Adrenal gland (tissue), 12 donors: ENCODE results near the gene POFUT1. TPM values are rescaled to one million over a fixed set of nuclear protein-coding genes. Genes with fewer than 3 reads are reported as not detected.

Source experiments
- DNase-seq, 7 donors: peaks; one replicate each; pipeline ENCODE4 v3.0.0-alpha.2; 2019 to 2020
- H3K27ac ChIP-seq, 5 donors: fragments of 200-600 bp; sonication (generic) in 4 of 5; 1 replicate in 3 of 5; 2 replicates in 2 of 5; pipeline versions ENCODE4 v1.5.1 to v1.8.0; 2016 to 2020; ENCODE audit warnings: mild to moderate bottlenecking in 1 of 5
- H3K27me3 ChIP-seq: fragments of 200-600 bp; 2 replicates; pipeline ENCODE4 v1.8.0; 2021
- H3K36me3 ChIP-seq, 2 donors: fragments of 200-600 bp; replicated peaks in 1 of 2; 1 replicate in 1 of 2; 2 replicates in 1 of 2; pipeline versions ENCODE4 v1.5.1 to v1.8.0; 2018 to 2022
- H3K4me1 ChIP-seq, 2 donors: fragments of 200-600 bp; replicated peaks in 1 of 2; 1 replicate in 1 of 2; 2 replicates in 1 of 2; pipeline versions ENCODE4 v1.5.1 to v1.8.0; 2018 to 2021
- H3K4me3 ChIP-seq, 4 donors: fragments of 200-600 bp; sonication (generic) in 3 of 4; one replicate each; pipeline ENCODE4 v1.5.1; 2016 to 2018
- H3K9me3 ChIP-seq, 3 donors: fragments of 200-600 bp; sonication (generic) in 1 of 3; replicated peaks in 1 of 3; 1 replicate in 2 of 3; 2 replicates in 1 of 3; pipeline versions ENCODE4 v1.5.1 to v1.8.0; 2016 to 2021
- POLR2A ChIP-seq, 2 donors: fragments of 450-650 bp; IDR thresholded peaks; one replicate each; pipeline ENCODE4 v1.6.1; 2017; ENCODE audit warnings: antibody characterized with exemption in 2 of 2, mild to moderate bottlenecking in 2 of 2, moderate library complexity in 1 of 2
- WGBS, 4 donors: extraction: QIAGEN DNeasy Blood & Tissue Kit in 2 of 4; methylation state at CpG; one replicate each; pipeline versions ENCODE4 v1.1.5 to v1.1.7; 2013 to 2017; 5-methylcytosine and 5-hydroxymethylcytosine counted together
- intact Hi-C, 2 donors: fragments of 100-400 bp; cut with DNase I; formaldehyde crosslinking; loops; one replicate each; pipeline versions ENCODE4 v1.14.1 to v1.15.0; 2022 to 2023
- microRNA counts, 2 donors: library from miRNA; unstranded; fragments of <30 nt; microRNA quantifications; one replicate each; lab custom pipeline; 2016
- polyA plus RNA-seq, 3 donors: library from polyadenylated mRNA; stranded (reverse); fragments of 200-250 nt in 2 of 3; fragments of 350-450 nt in 1 of 3; fragmentation: Illumina TruSeq in 1 of 3; extraction: RNeasy Lipid Tissue Mini Kit (QIAGEN cat#74804) in 1 of 3; gene quantifications; one replicate each; pipeline ENCODE4 v1.2.3, GENCODE V29; 2013 to 2014
- total RNA-seq, 9 donors: library from RNA; depleted of rRNA in 4 of 9; stranded (reverse); fragments of >200 nt in 4 of 9; fragments of 120-200 nt in 1 of 9; fragmentation: NEBNext Ultra II Directional in 1 of 9; extraction: Animal tissue kit (Norgen Biotek cat#: 25700) in 1 of 9; gene quantifications; one replicate each; pipeline versions ENCODE4 v1.1.0 to v1.2.4, GENCODE V29; 2013 to 2023
- TF ChIP-seq, protein P1 (sequence below), 6 experiments: fragments of 450-650 bp in 4 of 6; fragments of 200-600 bp in 2 of 6; sonication (generic) in 1 of 6; IDR thresholded peaks; 1 replicate in 5 of 6; 2 replicates in 1 of 6; pipeline versions ENCODE4 v1.5.1 to v1.8.0; 2016 to 2021; ENCODE audit warnings: antibody characterized with exemption in 6 of 6, mild to moderate bottlenecking in 2 of 6, moderate library complexity in 1 of 6
- donor health status: healthy with polysubstance abuse.
- donor health status: Bipolar disorder and iron deficiency.
- donor health status: DM: yes; HTN: yes; CAD: no.
- donor health status: DM: no; HTN: no; CAD: no.
- donor health status: DM: no; HTN: no; CAD: no.
- donor health status: DM: yes; HTN: yes; CAD: no.

The POFUT1 gene
- total and polyA plus RNA-seq, 12 donors, result 8.5 to 45.5 (median 27.7) TPM

DNA sequence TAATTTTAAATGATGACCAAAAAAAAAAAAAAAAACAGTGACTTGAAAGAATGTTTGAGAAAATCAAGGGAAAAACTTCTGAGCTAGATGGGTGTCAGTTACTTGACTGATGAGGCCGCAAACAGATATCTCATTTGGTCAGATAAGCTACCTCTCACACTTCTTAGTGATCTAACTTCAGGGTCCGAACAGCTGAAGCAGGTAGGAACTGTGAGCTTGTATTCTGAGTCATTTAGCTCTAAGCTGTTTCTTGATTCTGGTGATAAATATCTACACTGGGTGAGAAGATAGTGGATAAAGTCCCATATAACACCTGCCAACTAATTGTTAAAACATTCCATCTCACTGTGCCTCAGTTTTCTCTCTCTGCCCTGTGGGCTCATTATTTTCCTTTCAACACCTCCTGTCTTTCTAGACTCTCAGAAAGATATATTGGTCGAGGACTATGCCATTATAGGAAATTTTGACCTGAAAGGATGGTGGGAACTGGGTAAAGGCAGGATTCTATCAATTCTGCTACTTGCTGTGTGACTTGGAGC is 77.5 kb downstream of the POFUT1 start:
- H3K27ac ChIP-seq, result peak overlapping the region in 1 of 5 donors; percentile 6
- H3K9me3 ChIP-seq, result no peaks in the 10 kb centered on the region
- 59 to 88% (median 69%) methylated on average over 3 of the region's 3 CpGs for WGBS, 4 donors
- DNase-seq, result no peak
- H3K4me3 ChIP-seq, result no peak overlapping the region
- H3K4me1 ChIP-seq, result peaks cover 9 to 24% of the 10 kb centered on the region in 2 donors
- no peaks in the 10 kb centered on the region for H3K36me3 ChIP-seq
- TF ChIP-seq, protein P1, sequence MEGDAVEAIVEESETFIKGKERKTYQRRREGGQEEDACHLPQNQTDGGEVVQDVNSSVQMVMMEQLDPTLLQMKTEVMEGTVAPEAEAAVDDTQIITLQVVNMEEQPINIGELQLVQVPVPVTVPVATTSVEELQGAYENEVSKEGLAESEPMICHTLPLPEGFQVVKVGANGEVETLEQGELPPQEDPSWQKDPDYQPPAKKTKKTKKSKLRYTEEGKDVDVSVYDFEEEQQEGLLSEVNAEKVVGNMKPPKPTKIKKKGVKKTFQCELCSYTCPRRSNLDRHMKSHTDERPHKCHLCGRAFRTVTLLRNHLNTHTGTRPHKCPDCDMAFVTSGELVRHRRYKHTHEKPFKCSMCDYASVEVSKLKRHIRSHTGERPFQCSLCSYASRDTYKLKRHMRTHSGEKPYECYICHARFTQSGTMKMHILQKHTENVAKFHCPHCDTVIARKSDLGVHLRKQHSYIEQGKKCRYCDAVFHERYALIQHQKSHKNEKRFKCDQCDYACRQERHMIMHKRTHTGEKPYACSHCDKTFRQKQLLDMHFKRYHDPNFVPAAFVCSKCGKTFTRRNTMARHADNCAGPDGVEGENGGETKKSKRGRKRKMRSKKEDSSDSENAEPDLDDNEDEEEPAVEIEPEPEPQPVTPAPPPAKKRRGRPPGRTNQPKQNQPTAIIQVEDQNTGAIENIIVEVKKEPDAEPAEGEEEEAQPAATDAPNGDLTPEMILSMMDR (IDR thresholded peaks at IDR 0.05), result no peak
- no peak for TF ChIP-seq POLR2A (IDR thresholded peaks at IDR 0.05)
- intact Hi-C loops, result no loop called here
- H3K27me3 ChIP-seq, result no peaks in the 10 kb centered on the region

DNA sequence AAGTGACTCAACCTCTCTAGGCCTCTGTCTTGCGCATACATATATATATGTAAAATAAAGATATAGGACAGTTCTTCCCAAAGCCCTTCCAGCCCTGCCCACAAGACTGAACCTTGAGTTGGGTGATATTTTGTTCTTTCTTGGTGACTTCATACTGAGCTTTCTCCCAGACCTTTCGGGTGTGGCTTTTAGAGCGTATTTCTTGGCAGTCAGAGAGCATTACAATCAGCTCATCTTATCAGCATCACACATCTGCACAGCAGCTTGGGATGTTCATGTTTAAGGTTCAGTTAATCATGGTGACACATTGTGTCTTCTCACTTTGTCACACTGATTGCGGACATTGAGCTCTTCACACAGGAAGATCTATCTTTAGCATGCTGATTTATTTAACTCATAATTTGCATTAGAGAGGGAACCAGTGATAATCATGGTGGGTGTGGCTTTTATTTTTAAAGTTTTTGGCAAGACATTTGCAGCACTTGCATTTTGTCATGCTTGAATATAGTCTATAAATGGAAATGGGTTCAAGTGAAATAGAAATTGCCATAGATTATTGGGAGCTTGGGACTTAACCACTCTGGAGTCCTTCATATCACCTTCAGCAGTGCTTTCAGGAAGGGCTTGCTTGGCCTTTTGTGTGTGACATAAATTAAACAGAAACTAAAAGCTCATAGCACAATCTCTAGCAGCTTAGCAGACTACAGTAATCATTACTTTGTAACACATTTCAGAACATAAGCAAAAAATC is 78.1 kb downstream of the POFUT1 start:
- Histone ChIP-seq H3K4me3 (no peak overlapping the region), H3K36me3 (no peaks in the 10 kb centered on the region), H3K4me1 (peaks cover 9 to 24% of the 10 kb centered on the region in 2 donors), H3K27ac (peak overlapping the region in 1 of 5 donors; percentile 6), H3K27me3 (no peaks in the 10 kb centered on the region), H3K9me3 (no peaks in the 10 kb centered on the region)
- 29 to 46% (median 38%) methylated on average over 4 of the region's 4 CpGs for WGBS, 4 donors
- TF ChIP-seq POLR2A (IDR thresholded peaks at IDR 0.05), result no peak
- TF ChIP-seq, protein P1 (IDR thresholded peaks at IDR 0.05), result no peak
- intact Hi-C loops, result no loop called here
- peak in 2 of 7 donors; percentile 39 to 42 for DNase-seq

DNA sequence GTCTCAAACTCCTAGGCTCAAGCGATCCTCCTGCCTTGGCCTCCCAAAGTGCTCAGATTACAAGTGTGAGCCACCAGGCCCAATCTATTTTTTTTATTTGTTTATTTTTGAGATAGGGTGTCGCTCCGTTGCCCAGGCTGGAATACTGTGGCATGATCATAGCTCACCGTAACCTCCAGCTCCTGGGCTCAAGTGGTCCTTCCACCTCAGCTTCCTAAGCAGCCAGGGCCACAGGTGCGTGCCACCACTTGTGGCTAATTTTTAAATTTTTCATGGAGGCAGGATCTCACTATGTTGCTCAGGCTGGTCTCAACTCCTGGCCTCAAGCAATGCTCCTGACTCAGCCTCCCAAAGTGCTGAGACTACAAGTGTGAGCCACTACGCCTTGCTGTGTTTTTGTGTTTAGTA is 79.6 kb downstream of the POFUT1 start:
- H3K27ac ChIP-seq, result no peak overlapping the region
- no peak overlapping the region for H3K4me3 ChIP-seq
- H3K9me3 ChIP-seq, result no peaks in the 10 kb centered on the region
- intact Hi-C loops, result no loop called here
- no peaks in the 10 kb centered on the region for H3K36me3 ChIP-seq
- peaks cover 9 to 24% of the 10 kb centered on the region in 2 donors for H3K4me1 ChIP-seq
- no peaks in the 10 kb centered on the region for H3K27me3 ChIP-seq
- WGBS, 4 donors, result 94 to 98% (median 97%) methylated on average over 6 of the region's 6 CpGs
- no peak for DNase-seq
- TF ChIP-seq, protein P1 (IDR thresholded peaks at IDR 0.05), result no peak
- no peak for TF ChIP-seq POLR2A (IDR thresholded peaks at IDR 0.05)

MicroRNAs encoded within 50 kb of the gene (microRNA counts, 767-probe panel; counts per million panel counts)
- microRNA hsa-miR-1825 (lab: Ali Mortazavi, UCI), result 0 counts per million in 2 donors

Other genes with a start within 250 kb of the POFUT1 start
- gene XKR7, start 239.7 kb upstream of the POFUT1 start, total RNA-seq, result under 1 TPM in 5 of 9 donors, not detected in 4; 0.04 to 0.56 (median 0.28) TPM
- under 1 TPM; 0.07 to 0.49 (median 0.40) TPM for gene XKR7, start 239.7 kb upstream of the POFUT1 start, polyA plus RNA-seq
- 10 to 100 TPM in 1 of 9 donors, 1 to 10 TPM in 8; 3.8 to 28.2 (median 6.2) TPM for gene CCM2L, start 197.4 kb upstream of the POFUT1 start, total RNA-seq
- 10 to 100 TPM in 2 of 3 donors, 1 to 10 TPM in 1; 2.2 to 21.3 (median 11.4) TPM for gene CCM2L, start 197.4 kb upstream of the POFUT1 start, polyA plus RNA-seq
- gene HCK, start 155.6 kb upstream of the POFUT1 start, total RNA-seq, result 10 to 100 TPM in 7 of 9 donors, 1 to 10 TPM in 2; 3.7 to 49.8 (median 28.9) TPM
- 10 to 100 TPM in 2 of 3 donors, 1 to 10 TPM in 1; 9.9 to 15.0 (median 10.0) TPM for gene HCK, start 155.6 kb upstream of the POFUT1 start, polyA plus RNA-seq
- gene TM9SF4, start 98.2 kb upstream of the POFUT1 start, total RNA-seq, result 10 to 100 TPM; 36.0 to 61.0 (median 47.9) TPM
- 10 to 100 TPM; 23.2 to 47.3 (median 34.4) TPM for gene TM9SF4, start 98.2 kb upstream of the POFUT1 start, polyA plus RNA-seq
- 1 to 10 TPM; 1.3 to 7.1 (median 5.6) TPM for gene PLAGL2, start 137 bp upstream of the POFUT1 start, total RNA-seq
- gene PLAGL2, start 137 bp upstream of the POFUT1 start, polyA plus RNA-seq, result 1 to 10 TPM; 2.1 to 4.1 (median 2.3) TPM
- gene KIF3B, start 69.8 kb downstream of the POFUT1 start, total RNA-seq, result 10 to 100 TPM; 22.9 to 49.4 (median 29.6) TPM
- 10 to 100 TPM in 2 of 3 donors, 1 to 10 TPM in 1; 8.4 to 62.1 (median 12.9) TPM for gene KIF3B, start 69.8 kb downstream of the POFUT1 start, polyA plus RNA-seq
- gene ASXL1, start 150.5 kb downstream of the POFUT1 start, total RNA-seq, result 10 to 100 TPM; 26.4 to 77.7 (median 54.7) TPM
- gene ASXL1, start 150.5 kb downstream of the POFUT1 start, polyA plus RNA-seq, result 10 to 100 TPM; 19.9 to 59.3 (median 43.6) TPM